Mucosa of gallbladder (tissue), 1 donor: ENCODE data around the gene GTF2B. TPM values are rescaled to one million over a fixed set of nuclear protein-coding genes. Genes with fewer than 3 reads are reported as not detected.
A peak's percentile ranks its signal among the peaks of the same experiment; 100 is the strongest.
"Not testable (repeated sequence)": the region's sequence is repeated elsewhere in the genome, so short reads cannot be mapped to it uniquely, and the experiment has no call there.

ENCODE experiments used
- DNase-seq: peaks from one replicate; pipeline ENCODE4 v3.0.0-alpha.2; 2020; ENCODE audit warnings: low spot score
- total RNA-seq: library from RNA; stranded (reverse); gene quantifications from one replicate; pipeline ENCODE4 v1.2.1, GENCODE V29; 2021
- donor health status: DM: no; HTN: no; CAD: no.

GTF2B gene
- total RNA-seq = 23.8 TPM

- peak; percentile 96 for DNase-seq
Measured at GRCh38 chr1:88891318-88891950, at the start of gene GTF2B. TSS of gene GTF2B (minus strand) at chr1:88891567. CDS start at chr1:88891499, 68 bp downstream.

- DNase-seq = not testable (repeated sequence)
Measured at GRCh38 chr1:88938528-88938927, 47.2 kb upstream of the GTF2B start.

- DNase-seq = no peak
Measured at GRCh38 chr1:88936760-88937342, 45.5 kb upstream of the GTF2B start.

GRCh38 chr1:88936223-88936523 is 44.8 kb upstream of the GTF2B start:
- no peak for DNase-seq

- no peak for DNase-seq
Measured at GRCh38 chr1:88935522-88936222, 44.3 kb upstream of the GTF2B start.

GRCh38 chr1:88930176-88930575 is 38.8 kb upstream of the GTF2B start:
- not testable (repeated sequence) for DNase-seq

- DNase-seq = no peak
Measured at GRCh38 chr1:88923224-88923623, 31.9 kb upstream of the GTF2B start.

- no peak for DNase-seq
Measured at GRCh38 chr1:88922214-88922613, 30.8 kb upstream of the GTF2B start.

GRCh38 chr1:88920845-88921244 is 29.5 kb upstream of the GTF2B start:
- DNase-seq = no peak

GRCh38 chr1:88917321-88918025 is 26.1 kb upstream of the GTF2B start:
- DNase-seq = no peak

GRCh38 chr1:88916883-88917282 is 25.5 kb upstream of the GTF2B start:
- DNase-seq = no peak

GRCh38 chr1:88911800-88912199 is 20.4 kb upstream of the GTF2B start:
- DNase-seq = not testable (repeated sequence)

GRCh38 chr1:88911161-88911560 is 19.8 kb upstream of the GTF2B start:
- DNase-seq = no peak

- no peak for DNase-seq
Measured at GRCh38 chr1:88910401-88910800, 19.0 kb upstream of the GTF2B start.

GRCh38 chr1:88900883-88901282 is 9.5 kb upstream of the GTF2B start:
- DNase-seq = no peak

GRCh38 chr1:88897070-88897730 is 5.8 kb upstream of the GTF2B start:
- DNase-seq = no peak

GRCh38 chr1:88892357-88892877 is 1.1 kb upstream of the GTF2B start:
- DNase-seq = peak; percentile 29

GRCh38 chr1:88891951-88892340 is 579 bp upstream of the GTF2B start:
- DNase-seq = no peak

- DNase-seq = peak; percentile 41
Measured at GRCh38 chr1:88890791-88891317, 513 bp downstream of the GTF2B start.

- DNase-seq = no peak
Measured at GRCh38 chr1:88890131-88890530, 1.2 kb downstream of the GTF2B start.

- no peak for DNase-seq
Measured at GRCh38 chr1:88888750-88889149, 2.6 kb downstream of the GTF2B start.

- DNase-seq = no peak
Measured at GRCh38 chr1:88885933-88886332, 5.4 kb downstream of the GTF2B start.
